Hematopoietic multipotent progenitor cell treated with erythropoietin and hydrocortisone succinate and interleukin-3 and kit ligand, for 8 days (in vitro differentiated cells): Measurements from ENCODE around the gene EPHB2.

ENCODE experiments used
- DNase-seq: peaks from one replicate; pipeline ENCODE4 v3.0.0-alpha.2; 2015

The EPHB2 gene

DNA sequence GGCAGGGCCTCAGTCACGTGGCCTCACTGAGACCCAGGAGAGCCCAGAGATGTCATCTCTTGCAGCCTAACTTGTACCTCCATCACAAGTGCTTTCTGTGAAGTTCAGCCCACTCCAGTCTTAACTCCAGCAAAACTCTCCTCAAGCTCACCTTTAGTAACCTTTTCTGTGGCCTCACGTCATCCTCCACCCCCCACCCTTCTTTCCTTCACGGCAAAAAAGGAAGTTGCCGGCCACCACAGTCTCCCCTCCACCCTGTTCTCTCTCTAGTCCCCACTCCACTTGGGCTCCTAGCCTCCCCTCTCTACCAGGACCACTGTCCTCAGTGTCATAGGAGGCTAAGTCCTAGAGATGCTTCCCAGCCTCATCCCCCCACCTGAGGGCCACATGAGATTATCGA is 155.1 kb downstream of the EPHB2 start:
- DNase-seq, result no peak

DNA sequence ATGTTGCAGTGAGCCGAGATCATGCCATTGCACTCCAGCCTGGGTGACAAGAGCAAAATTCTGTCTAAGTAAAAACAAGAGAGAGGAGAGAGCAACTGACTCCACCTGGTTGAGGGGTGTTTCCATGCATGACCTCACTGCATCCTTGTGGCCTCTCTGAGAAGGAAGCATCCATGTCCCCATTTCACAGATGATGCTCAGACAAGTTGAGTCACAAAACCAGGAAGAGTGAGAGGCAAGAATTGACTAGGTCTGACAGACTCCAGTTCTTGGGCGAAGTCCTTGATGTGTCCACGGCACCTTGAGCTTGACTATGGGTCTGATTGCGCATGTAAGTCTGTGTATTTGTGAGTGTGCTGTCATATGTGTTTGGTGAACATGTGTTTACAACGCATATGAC is 156.2 kb downstream of the EPHB2 start:
- no peak for DNase-seq

- DNase-seq, result no peak
Observed at GRCh38 chr1:22868331-22868730, 157.7 kb downstream of the EPHB2 start.

DNA sequence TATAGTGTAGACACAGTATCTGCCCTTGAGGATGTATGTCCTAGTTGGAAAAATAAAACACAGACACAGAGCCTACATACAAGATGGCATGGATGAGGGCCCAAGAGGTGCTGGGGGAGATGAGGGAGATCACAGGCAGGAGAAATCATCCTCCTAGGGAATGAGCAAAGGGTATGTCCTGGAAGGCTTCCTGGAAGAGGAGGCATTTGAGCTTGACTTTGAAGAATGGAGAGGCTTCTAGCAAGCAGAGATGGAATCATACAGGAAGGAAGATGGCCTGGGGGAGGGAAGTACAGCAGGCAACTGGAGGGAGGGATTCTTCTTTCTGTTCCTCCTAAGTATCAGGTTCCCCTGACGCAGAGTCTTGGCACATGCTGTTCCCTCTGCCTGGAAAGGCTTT is 158.7 kb downstream of the EPHB2 start:
- no peak for DNase-seq

- DNase-seq, result no peak
Observed at GRCh38 chr1:22870201-22870871, 159.7 kb downstream of the EPHB2 start.

GRCh38 chr1:22872981-22873664 is 162.5 kb downstream of the EPHB2 start:
- DNase-seq, result no peak

DNA sequence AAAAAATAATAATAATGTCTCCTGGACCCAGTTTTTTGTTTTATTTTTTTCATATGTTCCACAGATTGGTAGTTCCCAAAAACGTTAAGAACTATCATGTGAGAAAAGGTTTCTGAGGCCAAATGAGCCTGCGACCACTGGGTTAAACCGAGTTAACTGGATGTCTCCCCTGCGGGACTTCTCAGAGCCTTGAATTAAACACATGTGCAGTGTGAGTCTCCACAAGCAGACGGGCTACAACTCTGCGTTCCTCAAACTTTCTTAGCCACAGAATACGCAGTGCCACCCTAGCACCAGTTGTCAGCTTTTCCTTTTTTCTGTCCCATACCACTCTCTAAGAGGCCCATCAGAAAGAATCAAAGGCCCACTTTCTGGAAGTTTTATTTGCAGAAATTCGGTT is 164.1 kb downstream of the EPHB2 start:
- no peak for DNase-seq

GRCh38 chr1:22875241-22875640 is 164.6 kb downstream of the EPHB2 start:
- no peak for DNase-seq

GRCh38 chr1:22875841-22876240 is 165.2 kb downstream of the EPHB2 start:
- DNase-seq, result no peak

GRCh38 chr1:22876359-22877111 is 165.9 kb downstream of the EPHB2 start:
- no peak for DNase-seq

DNA sequence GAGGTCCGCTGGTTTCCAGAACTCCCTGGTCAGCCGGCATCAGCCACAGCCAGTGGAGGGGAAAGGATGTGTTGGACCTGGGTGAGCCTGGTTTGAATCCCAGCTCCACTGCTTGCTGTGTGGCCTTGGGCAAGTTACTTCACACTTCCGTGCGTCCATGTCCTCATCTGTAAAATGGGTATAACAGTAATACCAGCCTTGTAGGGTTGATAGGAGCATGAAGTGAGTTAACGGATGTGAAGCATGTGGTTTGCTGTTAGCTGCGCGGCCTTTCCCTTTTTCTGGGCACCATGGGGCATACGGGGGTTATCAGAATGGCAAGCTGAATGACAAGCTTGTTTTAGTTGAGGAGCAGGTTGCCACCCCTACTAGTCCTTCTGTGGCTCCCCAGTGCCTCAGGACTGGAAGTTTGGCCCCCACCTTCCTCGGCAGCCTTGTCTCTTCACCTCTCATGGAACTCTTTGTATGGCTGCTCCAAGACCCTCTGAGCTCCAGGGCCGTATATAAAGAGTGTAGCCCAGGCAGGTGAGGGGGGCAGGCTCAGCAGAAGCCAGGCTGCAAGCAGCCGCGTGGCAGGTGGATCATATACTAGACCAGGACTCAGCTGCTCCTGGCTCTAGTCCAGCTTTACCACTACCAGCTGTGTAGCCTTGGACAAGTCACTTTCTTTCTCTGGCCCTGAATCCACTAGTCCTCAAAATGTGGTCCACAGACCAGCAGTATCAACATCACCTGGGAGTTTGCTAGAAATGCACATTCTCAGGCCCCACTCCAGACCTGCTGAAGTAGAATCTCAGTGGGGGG is 166.7 kb downstream of the EPHB2 start:
- no peak for DNase-seq

DNA sequence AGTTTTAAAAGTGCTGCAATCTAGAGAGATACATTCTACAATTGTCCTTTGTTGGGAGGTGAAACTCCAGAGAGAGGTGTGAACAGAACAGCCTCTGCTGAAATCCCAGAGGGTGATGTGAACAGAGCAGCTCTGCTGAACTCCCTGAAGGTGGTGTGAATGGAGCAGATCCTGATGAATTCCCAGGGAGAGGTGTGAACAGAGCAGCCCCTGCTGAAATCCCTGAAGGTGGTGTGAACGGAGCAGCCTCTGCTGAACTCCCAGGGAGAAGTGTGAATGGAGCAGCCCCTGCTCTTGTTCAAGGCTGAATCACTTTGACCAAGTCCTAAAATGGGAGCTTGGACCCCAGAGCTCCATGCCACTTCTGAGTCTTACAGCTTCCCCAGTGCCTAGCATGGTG is 167.3 kb downstream of the EPHB2 start:
- no peak for DNase-seq

- no peak for DNase-seq
Observed at GRCh38 chr1:22878626-22879025, 168.0 kb downstream of the EPHB2 start.

DNA sequence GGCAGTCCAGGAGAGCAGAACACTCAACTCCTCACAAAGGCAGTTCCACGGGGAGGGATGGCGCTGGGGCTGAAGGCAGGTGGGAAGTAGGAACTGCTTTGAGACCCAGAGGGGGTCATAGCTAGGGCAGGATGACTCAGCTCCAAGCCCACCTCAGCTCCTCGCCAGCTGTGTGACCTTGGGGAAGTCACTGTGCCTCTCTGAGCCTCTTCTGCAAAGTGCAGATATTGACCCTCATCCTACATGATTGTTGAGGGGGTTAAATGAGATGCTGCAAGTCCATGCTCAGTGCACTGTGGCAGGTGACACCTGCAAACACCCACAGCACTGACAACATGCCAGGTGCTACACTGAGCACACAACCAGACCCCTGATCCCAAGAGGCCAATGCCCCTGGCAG is 168.8 kb downstream of the EPHB2 start:
- DNase-seq, result no peak

DNA sequence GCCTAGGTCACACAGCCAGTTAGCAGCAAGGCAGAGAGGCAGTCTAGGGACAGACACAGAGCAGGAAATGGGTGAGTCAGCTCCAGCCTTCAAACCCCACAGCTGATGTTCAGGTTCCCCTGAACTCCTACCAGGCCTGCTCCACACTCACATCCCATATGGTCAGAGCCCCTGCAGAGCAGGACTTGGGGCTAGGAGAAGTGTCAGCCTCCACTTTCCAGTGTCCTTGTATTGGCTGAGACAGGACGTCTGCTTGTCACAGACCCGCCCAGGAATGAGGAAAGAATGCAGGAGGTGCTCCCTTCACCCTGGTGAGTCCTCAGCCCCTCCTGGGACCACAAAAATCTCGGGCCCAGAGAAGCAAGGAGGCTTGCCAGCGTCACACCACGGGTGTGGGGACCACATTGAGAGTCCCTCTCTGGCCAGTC is 169.5 kb downstream of the EPHB2 start:
- DNase-seq, result no peak

GRCh38 chr1:22883406-22883805 is 172.8 kb downstream of the EPHB2 start:
- DNase-seq, result no peak

- DNase-seq, result no peak
Observed at GRCh38 chr1:22884806-22885530, 174.3 kb downstream of the EPHB2 start.

- no peak for DNase-seq
Observed at GRCh38 chr1:22886211-22886610, 175.6 kb downstream of the EPHB2 start.

- DNase-seq, result no peak
Observed at GRCh38 chr1:22887491-22887890, 176.9 kb downstream of the EPHB2 start.

DNA sequence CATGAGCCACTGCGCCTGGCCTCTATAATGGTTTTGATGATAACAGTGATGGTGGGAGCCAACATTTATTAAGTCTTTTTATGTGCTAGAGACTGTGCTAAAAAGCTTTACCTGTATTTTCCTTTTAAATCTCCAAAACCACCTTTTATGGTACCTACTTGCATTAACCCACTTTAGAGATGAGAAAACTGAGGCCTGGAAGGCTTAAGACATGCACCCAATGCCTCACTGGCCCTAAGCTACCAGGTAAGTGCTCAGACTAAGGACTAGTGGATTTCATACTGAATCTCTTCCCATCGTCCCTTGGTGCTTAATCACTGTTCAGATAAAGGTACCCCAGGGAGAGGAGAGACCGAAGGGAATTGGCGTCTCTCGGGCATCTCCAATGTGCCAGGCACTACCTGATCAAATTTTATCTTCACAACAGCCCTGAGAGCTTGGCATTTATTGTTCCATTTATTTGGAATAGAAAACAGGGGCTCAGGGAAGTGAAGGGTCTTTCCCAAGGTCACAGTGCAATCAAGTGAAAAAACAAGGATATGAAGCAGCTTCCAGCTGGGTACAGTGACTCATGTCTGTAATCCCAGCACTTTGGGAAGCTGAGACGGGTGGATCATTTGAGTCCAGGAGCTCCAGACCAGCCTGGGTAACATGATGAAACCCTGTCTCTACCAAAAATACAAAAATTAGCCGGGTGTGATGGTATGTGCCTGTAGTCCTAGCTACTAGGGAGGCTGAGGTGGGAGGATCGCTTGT is 177.9 kb downstream of the EPHB2 start:
- DNase-seq, result no peak

- peak; percentile 27 for DNase-seq
Observed at GRCh38 chr1:22889213-22889827, 178.7 kb downstream of the EPHB2 start.
